Activated naive CD4-positive, alpha-beta T cell treated with anti-CD3 and anti-CD28 coated beads, Interleukin-2, amount 10 ng/mL, durations not matched to agents 7 days and 5 days (primary cell): ENCODE results near the gene TRERF1.

Experiments
- CTCF ChIA-PET: fragments of 350-600 bp; sonication (Branson Sonifier 250); formaldehyde crosslinking; loops from one replicate; lab custom pipeline; 2021; ENCODE audit warnings: antibody characterized with exemption; lab: Charles Lee
- DNase-seq: peaks from one replicate; pipeline ENCODE4 v3.0.0-alpha.2; 2020
- H3K27ac Mint-ChIP-seq: one replicate; pipeline ENCODE4 v1.8.0; 2021; ENCODE audit warnings: mild to moderate bottlenecking, moderate library complexity, mixed read lengths
- H3K27me3 Mint-ChIP-seq: one replicate; pipeline ENCODE4 v1.8.0; 2021; ENCODE audit warnings: mild to moderate bottlenecking, mixed read lengths
- H3K36me3 Mint-ChIP-seq: one replicate; pipeline ENCODE4 v1.8.0; 2021; ENCODE audit warnings: mixed read lengths
- H3K4me1 Mint-ChIP-seq: one replicate; pipeline ENCODE4 v1.8.0; 2021; ENCODE audit warnings: mixed read lengths
- H3K4me3 Mint-ChIP-seq: one replicate; pipeline ENCODE4 v1.8.0; 2021; ENCODE audit warnings: mild to moderate bottlenecking, moderate library complexity, mixed read lengths
- H3K9me3 Mint-ChIP-seq: one replicate; pipeline ENCODE4 v1.8.0; 2021; ENCODE audit warnings: mixed read lengths

The TRERF1 gene

GRCh38 chr6:42271834-42272805 is 179.6 kb downstream of the TRERF1 start:
- Mint-ChIP-seq H3K4me1 (peaks cover 18% of the 10 kb centered on the region), H3K27ac (no peak overlapping the region), H3K9me3 (no peaks in the 10 kb centered on the region), H3K4me3 (no peak overlapping the region), H3K27me3 (no peaks in the 10 kb centered on the region), H3K36me3 (peaks cover 21% of the 10 kb centered on the region)
- no peak for DNase-seq
- CTCF ChIA-PET: no interaction called here

GRCh38 chr6:42269974-42270510 is 181.7 kb downstream of the TRERF1 start:
- no peaks in the 10 kb centered on the region for H3K9me3 Mint-ChIP-seq
- DNase-seq: no peak
- no peaks in the 10 kb centered on the region for H3K27me3 Mint-ChIP-seq
- H3K36me3 Mint-ChIP-seq: peaks cover 23% of the 10 kb centered on the region
- peaks cover 18% of the 10 kb centered on the region for H3K4me1 Mint-ChIP-seq
- CTCF ChIA-PET: interaction anchor here (1.2 to 1.3 kb wide), 2 partner anchors 10 to 278 kb away, joined by 3 read pairs; no protein-coding TSS in a partner anchor
- H3K4me3 Mint-ChIP-seq: no peak overlapping the region
- H3K27ac Mint-ChIP-seq: peak overlapping the region; percentile 60

- DNase-seq: peak; percentile 77
- Mint-ChIP-seq H3K9me3 (no peaks in the 10 kb centered on the region), H3K4me1 (peaks cover 18% of the 10 kb centered on the region), H3K36me3 (peaks cover 24% of the 10 kb centered on the region), H3K27ac (peak overlapping the region; percentile 60), H3K27me3 (no peaks in the 10 kb centered on the region), H3K4me3 (no peak overlapping the region)
- CTCF ChIA-PET: interaction anchor here (1.2 to 1.3 kb wide), 2 partner anchors 9 to 278 kb away, joined by 3 read pairs; no protein-coding TSS in a partner anchor
These were observed 182.2 kb downstream of the TRERF1 start for GRCh38 chr6:42269553-42269952.

- CTCF ChIA-PET: interaction anchor here (1.3 kb wide), 1 partner anchor 279 kb away, joined by 3 read pairs; no protein-coding TSS in a partner anchor
These were observed 182.9 kb downstream of the TRERF1 start for GRCh38 chr6:42268835-42269204.

GRCh38 chr6:42268016-42268834 is 183.5 kb downstream of the TRERF1 start:
- H3K27me3 Mint-ChIP-seq: no peaks in the 10 kb centered on the region
- no peak overlapping the region for H3K27ac Mint-ChIP-seq
- H3K36me3 Mint-ChIP-seq: peaks cover 25% of the 10 kb centered on the region
- CTCF ChIA-PET: no interaction called here
- DNase-seq: no peak
- H3K4me1 Mint-ChIP-seq: peaks cover 18% of the 10 kb centered on the region
- no peak overlapping the region for H3K4me3 Mint-ChIP-seq
- no peaks in the 10 kb centered on the region for H3K9me3 Mint-ChIP-seq

More at GRCh38 chr6:42268835-42269204, 182.9 kb downstream of the TRERF1 start:
- no peak overlapping the region for H3K4me3 Mint-ChIP-seq
- H3K4me1 Mint-ChIP-seq: peaks cover 18% of the 10 kb centered on the region
- no peaks in the 10 kb centered on the region for H3K9me3 Mint-ChIP-seq
- H3K36me3 Mint-ChIP-seq: peaks cover 25% of the 10 kb centered on the region
- no peaks in the 10 kb centered on the region for H3K27me3 Mint-ChIP-seq
- H3K27ac Mint-ChIP-seq: no peak overlapping the region
- no peak for DNase-seq

GRCh38 chr6:42266538-42266937 is 185.2 kb downstream of the TRERF1 start:
- no peaks in the 10 kb centered on the region for H3K27me3 Mint-ChIP-seq
- no peak overlapping the region for H3K27ac Mint-ChIP-seq
- no peak for DNase-seq
- no peaks in the 10 kb centered on the region for H3K9me3 Mint-ChIP-seq
- H3K36me3 Mint-ChIP-seq: peaks cover 27% of the 10 kb centered on the region
- peaks cover 18% of the 10 kb centered on the region for H3K4me1 Mint-ChIP-seq
- H3K4me3 Mint-ChIP-seq: no peak overlapping the region
- CTCF ChIA-PET: interaction anchor here (1.7 kb wide), 1 partner anchor 265 kb away, joined by 4 read pairs; no protein-coding TSS in a partner anchor

GRCh38 chr6:42264852-42265390 is 186.8 kb downstream of the TRERF1 start:
- Mint-ChIP-seq H3K9me3 (no peaks in the 10 kb centered on the region), H3K4me3 (no peak overlapping the region), H3K4me1 (peaks cover 12% of the 10 kb centered on the region), H3K36me3 (peaks cover 27% of the 10 kb centered on the region), H3K27me3 (no peaks in the 10 kb centered on the region), H3K27ac (no peak overlapping the region)
- CTCF ChIA-PET: interaction anchor here (1.9 kb wide), 1 partner anchor 283 kb away, joined by 6 read pairs; no protein-coding TSS in a partner anchor
- DNase-seq: no peak

GRCh38 chr6:42264162-42264851 is 187.4 kb downstream of the TRERF1 start:
- CTCF ChIA-PET: interaction anchor here (1.9 kb wide), 1 partner anchor 283 kb away, joined by 6 read pairs; no protein-coding TSS in a partner anchor
- no peak overlapping the region for H3K27ac Mint-ChIP-seq
- no peaks in the 10 kb centered on the region for H3K27me3 Mint-ChIP-seq

GRCh38 chr6:42263165-42263728 is 188.5 kb downstream of the TRERF1 start:
- DNase-seq: no peak
- no peaks in the 10 kb centered on the region for H3K27me3 Mint-ChIP-seq
- CTCF ChIA-PET: interaction anchor here (5.8 kb wide), 1 partner anchor 284 kb away, joined by 64 read pairs; no protein-coding TSS in a partner anchor
- H3K27ac Mint-ChIP-seq: no peak overlapping the region
- no peaks in the 10 kb centered on the region for H3K4me1 Mint-ChIP-seq
- no peaks in the 10 kb centered on the region for H3K9me3 Mint-ChIP-seq
- no peak overlapping the region for H3K4me3 Mint-ChIP-seq
- H3K36me3 Mint-ChIP-seq: peaks cover 18% of the 10 kb centered on the region

More at GRCh38 chr6:42264162-42264851, 187.4 kb downstream of the TRERF1 start:
- Mint-ChIP-seq H3K36me3 (peaks cover 22% of the 10 kb centered on the region), H3K4me1 (peaks cover 6% of the 10 kb centered on the region), H3K9me3 (no peaks in the 10 kb centered on the region), H3K4me3 (no peak overlapping the region)
- DNase-seq: no peak

- no peak overlapping the region for H3K27ac Mint-ChIP-seq
- H3K4me3 Mint-ChIP-seq: no peak overlapping the region
- H3K27me3 Mint-ChIP-seq: no peaks in the 10 kb centered on the region
- CTCF ChIA-PET: interaction anchor here (0.8 to 5.8 kb wide), 10 partner anchors 9 to 290 kb away, joined by 3 to 64 read pairs (median 4); no protein-coding TSS in a partner anchor
- no peaks in the 10 kb centered on the region for H3K9me3 Mint-ChIP-seq
- peak; percentile 51 for DNase-seq
- peaks cover 14% of the 10 kb centered on the region for H3K36me3 Mint-ChIP-seq
- no peaks in the 10 kb centered on the region for H3K4me1 Mint-ChIP-seq
These were observed 190.8 kb downstream of the TRERF1 start for GRCh38 chr6:42260972-42261371.

- Mint-ChIP-seq H3K9me3 (no peaks in the 10 kb centered on the region), H3K4me1 (no peaks in the 10 kb centered on the region), H3K27me3 (no peaks in the 10 kb centered on the region), H3K4me3 (no peak overlapping the region), H3K27ac (no peak overlapping the region), H3K36me3 (peaks cover 14% of the 10 kb centered on the region)
- CTCF ChIA-PET: interaction anchor here (0.9 to 5.8 kb wide), 6 partner anchors 9 to 291 kb away, joined by 3 to 64 read pairs (median 5); no protein-coding TSS in a partner anchor
- DNase-seq: no peak
These were observed 191.3 kb downstream of the TRERF1 start for GRCh38 chr6:42260396-42260888.

- H3K27me3 Mint-ChIP-seq: no peaks in the 10 kb centered on the region
- no peaks in the 10 kb centered on the region for H3K4me1 Mint-ChIP-seq
- DNase-seq: no peak
- H3K4me3 Mint-ChIP-seq: no peak overlapping the region
- no peaks in the 10 kb centered on the region for H3K9me3 Mint-ChIP-seq
- H3K36me3 Mint-ChIP-seq: peaks cover 14% of the 10 kb centered on the region
- no peak overlapping the region for H3K27ac Mint-ChIP-seq
- CTCF ChIA-PET: interaction anchor here (0.9 to 5.8 kb wide), 6 partner anchors 10 to 291 kb away, joined by 3 to 64 read pairs (median 5); no protein-coding TSS in a partner anchor
These were observed 191.8 kb downstream of the TRERF1 start for GRCh38 chr6:42259841-42260395.
